Neural progenitor cell (in vitro differentiated cells): ENCODE measurements around the gene GRB7. TPM values are rescaled to one million over a fixed set of nuclear protein-coding genes. Genes with fewer than 3 reads are reported as not detected.

Source experiments
- DNase-seq: peaks from one replicate; pipeline ENCODE4 v3.0.0-alpha.2; 2016; ENCODE audit warnings: low spot score
- H2AFZ ChIP-seq: fragments of 200-600 bp; sonication (generic); replicated peaks from 2 replicates; pipeline ENCODE4 v1.6.1; 2016; ENCODE audit warnings: antibody characterized with exemption
- H3F3A ChIP-seq: fragments of 200-600 bp; sonication (generic); 2 replicates; pipeline ENCODE4 v1.6.1; 2016; ENCODE audit warnings: antibody characterized with exemption, low read depth
- H3K27ac ChIP-seq: fragments of 200-600 bp; sonication (generic); 2 replicates; pipeline ENCODE4 v1.5.1; 2016; ENCODE audit warnings: mild to moderate bottlenecking
- H3K27me3 ChIP-seq: fragments of 200-600 bp; sonication (generic); 2 replicates; pipeline ENCODE4 v1.6.1; 2016; ENCODE audit warnings: mild to moderate bottlenecking, moderate library complexity
- H3K36me3 ChIP-seq: fragments of 200-600 bp; sonication (generic); 2 replicates; pipeline ENCODE4 v1.5.1; 2016
- H3K4me1 ChIP-seq: fragments of 200-600 bp; sonication (generic); 2 replicates; pipeline ENCODE4 v1.6.1; 2016; ENCODE audit warnings: mixed run types
- H3K4me2 ChIP-seq: fragments of 200-600 bp; sonication (generic); 2 replicates; pipeline ENCODE4 v1.6.1; 2016
- H3K4me3 ChIP-seq: fragments of 200-600 bp; sonication (generic); 2 replicates; pipeline ENCODE4 v1.5.1; 2016
- H3K79me2 ChIP-seq: fragments of 200-600 bp; sonication (generic); 2 replicates; pipeline ENCODE4 v1.6.1; 2016; ENCODE audit warnings: low read depth
- H3K9ac ChIP-seq: fragments of 200-600 bp; sonication (generic); 2 replicates; pipeline ENCODE4 v1.6.1; 2016
- H3K9me3 ChIP-seq: fragments of 200-600 bp; sonication (generic); 2 replicates; pipeline ENCODE4 v1.5.1; 2016; ENCODE audit warnings: low read depth
- H4K20me1 ChIP-seq: fragments of 200-600 bp; sonication (generic); 2 replicates; pipeline ENCODE4 v1.6.1; 2016; ENCODE audit warnings: low read depth
- H3K27ac Mint-ChIP-seq: 3 replicates; pipeline ENCODE4 v1.8.0; 2021; ENCODE audit warnings: mixed read lengths
- H3K27me3 Mint-ChIP-seq: 2 replicates; pipeline ENCODE4 v1.8.0; 2022; ENCODE audit warnings: low read depth, mild to moderate bottlenecking, inconsistent platforms, moderate library complexity, mixed read lengths; ENCODE audit not compliant: insufficient read depth
- H3K36me3 Mint-ChIP-seq: 3 replicates; pipeline ENCODE4 v1.8.0; 2021; ENCODE audit warnings: mixed read lengths
- H3K4me1 Mint-ChIP-seq: 3 replicates; pipeline ENCODE4 v1.8.0; 2021; ENCODE audit warnings: mixed read lengths
- H3K4me3 Mint-ChIP-seq: 3 replicates; pipeline ENCODE4 v1.8.0; 2021; ENCODE audit warnings: mild to moderate bottlenecking, moderate library complexity, mixed read lengths
- H3K9me3 Mint-ChIP-seq: 3 replicates; pipeline ENCODE4 v1.8.0; 2020; ENCODE audit warnings: mixed read lengths
- CTCF ChIP-seq: fragments of 200-600 bp; sonication (generic); IDR thresholded peaks from 2 replicates; pipeline ENCODE4 v1.5.1; 2017; ENCODE audit warnings: antibody characterized with exemption, mild to moderate bottlenecking
- EZH2 ChIP-seq: fragments of 200-600 bp; sonication (generic); IDR thresholded peaks from 2 replicates; pipeline ENCODE4 v1.6.1; 2017; ENCODE audit warnings: antibody characterized with exemption, mild to moderate bottlenecking, moderate library complexity
- EZH2phosphoT487 ChIP-seq: fragments of 200-600 bp; sonication (generic); IDR thresholded peaks from 2 replicates; pipeline ENCODE4 v1.6.1; 2017; ENCODE audit warnings: antibody characterized with exemption
- total RNA-seq: library from RNA; depleted of rRNA; stranded (reverse); fragments of >200 nt; gene quantifications from 2 replicates; pipeline ENCODE4 v1.2.3, GENCODE V29; 2015; ENCODE audit warnings: low replicate concordance

Gene GRB7
- total RNA-seq, 1 donor from 2014 or later: 6.0 TPM

DNA sequence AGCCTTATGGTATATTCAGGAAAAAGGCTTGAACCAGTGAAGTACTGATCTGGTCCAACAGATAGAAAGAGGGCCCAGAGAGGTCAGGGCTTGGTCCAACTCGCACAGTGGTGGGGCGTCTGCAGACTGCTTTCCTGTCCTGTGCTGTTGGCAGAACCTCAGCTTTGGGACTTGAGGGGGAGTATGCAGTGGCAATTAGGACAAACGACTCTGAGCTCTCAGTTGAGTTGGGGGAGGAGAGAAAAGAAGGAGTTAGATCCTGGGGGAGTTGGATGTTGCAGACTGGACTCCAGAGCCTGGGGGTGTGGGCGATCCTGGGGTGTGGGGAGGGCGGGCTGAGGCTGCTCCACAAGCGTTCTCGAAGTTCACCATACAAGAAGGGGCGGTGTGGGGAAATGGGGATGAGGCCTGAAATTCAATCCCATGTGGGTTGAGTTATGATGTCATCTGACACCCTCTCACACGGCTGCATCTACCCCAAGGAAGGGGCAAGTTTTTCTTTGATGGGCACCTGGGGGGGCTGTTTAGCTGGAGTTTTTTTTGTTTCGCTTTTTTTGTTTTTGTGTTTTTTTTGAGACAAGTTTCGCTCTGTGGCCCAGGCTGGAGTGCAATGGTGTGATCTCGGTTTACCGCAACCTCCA lies 14.6 kb downstream of the GRB7 start:
- Histone ChIP-seq H3K4me2 (no peak overlapping the region), H4K20me1 (no peaks in the 10 kb centered on the region)
- peak overlapping the region; percentile 78 for H3K4me3 Mint-ChIP-seq

GRCh38 chr17:39753514-39754160 lies 15.9 kb downstream of the GRB7 start:
- Histone ChIP-seq H3K79me2 (no peaks in the 10 kb centered on the region), H3K4me3 (peak overlapping the region; percentile 64), H2AFZ (peak overlapping the region; percentile 99), H3F3A (peaks cover 17% of the 10 kb centered on the region), H3K36me3 (no peaks in the 10 kb centered on the region), H3K9ac (no peak overlapping the region), H3K9me3 (no peaks in the 10 kb centered on the region), H3K4me2 (peak overlapping the region; percentile 85), H3K27me3 (peaks cover 34% of the 10 kb centered on the region), H4K20me1 (no peaks in the 10 kb centered on the region), H3K4me1 (peaks cover 4% of the 10 kb centered on the region), H3K27ac (no peak overlapping the region)
- Mint-ChIP-seq H3K9me3 (no peaks in the 10 kb centered on the region), H3K27me3 (peaks cover 9% of the 10 kb centered on the region), H3K36me3 (no peaks in the 10 kb centered on the region), H3K4me1 (peaks cover 10% of the 10 kb centered on the region), H3K4me3 (peak overlapping the region; percentile 73), H3K27ac (peak overlapping the region; percentile 57)
- peak; percentile 69 for DNase-seq
- TF ChIP-seq EZH2phosphoT487 (no peak), EZH2 (peak; percentile 69), CTCF (no peak)

More for the DNA sequence above, 14.6 kb downstream of the GRB7 start:
- no peaks in the 10 kb centered on the region for H3K36me3 ChIP-seq
- H3K27ac ChIP-seq: no peak overlapping the region
- TF ChIP-seq EZH2phosphoT487 (no peak), CTCF (no peak), EZH2 (no peak)
- peaks cover 10% of the 10 kb centered on the region for H3K4me1 Mint-ChIP-seq
- H3K4me3 ChIP-seq: no peak overlapping the region
- no peaks in the 10 kb centered on the region for H3K79me2 ChIP-seq
- peaks cover 4% of the 10 kb centered on the region for H3K4me1 ChIP-seq
- H3K9ac ChIP-seq: no peak overlapping the region
- DNase-seq: no peak
- H3K9me3 Mint-ChIP-seq: no peaks in the 10 kb centered on the region
- H3K9me3 ChIP-seq: no peaks in the 10 kb centered on the region
- no peak overlapping the region for H2AFZ ChIP-seq
- no peak overlapping the region for H3K27ac Mint-ChIP-seq
- H3F3A ChIP-seq: peaks cover 17% of the 10 kb centered on the region
- H3K27me3 Mint-ChIP-seq: peaks cover 8% of the 10 kb centered on the region
- peaks cover 34% of the 10 kb centered on the region for H3K27me3 ChIP-seq
- H3K36me3 Mint-ChIP-seq: no peaks in the 10 kb centered on the region

DNA sequence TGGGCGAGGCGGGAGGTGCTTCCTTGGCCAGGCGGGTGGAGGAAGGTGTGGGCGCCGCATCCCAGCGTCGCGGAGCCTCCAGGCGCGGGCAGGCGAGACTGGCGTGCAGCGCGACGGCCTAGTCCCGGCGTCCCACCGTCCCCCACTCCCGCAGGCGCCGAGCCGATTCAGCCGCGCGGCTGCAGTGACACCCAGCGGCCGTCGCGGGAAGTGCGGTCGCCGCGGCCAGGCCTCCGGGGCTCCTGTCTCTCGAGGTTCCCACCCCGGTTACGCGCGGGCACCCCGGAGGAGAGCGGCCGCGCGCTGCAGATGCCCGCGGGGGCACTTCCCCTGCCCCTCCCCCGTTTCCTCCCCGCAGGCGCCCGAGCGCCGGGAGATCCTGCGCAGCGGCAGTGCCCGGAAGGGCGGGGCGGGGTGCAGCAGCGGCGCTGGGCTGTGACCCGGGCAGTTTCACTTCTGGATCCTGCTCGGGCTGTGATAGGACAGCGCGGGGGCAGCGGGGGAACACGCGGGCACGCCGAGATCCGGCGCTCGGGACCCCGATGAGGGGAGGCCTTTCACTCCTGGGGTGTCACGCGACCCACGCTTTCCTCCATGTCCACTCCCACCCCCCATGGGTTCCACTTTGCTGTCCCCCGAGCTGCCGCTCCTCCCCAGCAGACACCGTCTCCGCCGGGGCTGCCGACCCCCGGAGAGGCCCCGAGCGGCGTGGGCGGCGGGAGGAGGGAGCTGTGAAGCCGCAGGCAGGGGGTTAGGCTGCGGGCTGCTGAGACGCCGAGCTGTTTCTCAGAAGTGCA lies 16.6 kb downstream of the GRB7 start:
- no peak overlapping the region for H3K9ac ChIP-seq
- Mint-ChIP-seq H3K4me3 (peak overlapping the region; percentile 59), H3K27me3 (peaks cover 14% of the 10 kb centered on the region), H3K27ac (no peak overlapping the region), H3K36me3 (no peaks in the 10 kb centered on the region), H3K9me3 (no peaks in the 10 kb centered on the region), H3K4me1 (peaks cover 10% of the 10 kb centered on the region)
- H3K36me3 ChIP-seq: no peaks in the 10 kb centered on the region
- peak; percentile 86 for DNase-seq
- H3F3A ChIP-seq: peaks cover 17% of the 10 kb centered on the region
- H4K20me1 ChIP-seq: no peaks in the 10 kb centered on the region
- peak overlapping the region; percentile 64 for H3K4me3 ChIP-seq
- H3K79me2 ChIP-seq: no peaks in the 10 kb centered on the region
- H3K4me2 ChIP-seq: peak overlapping the region; percentile 85
- H3K27me3 ChIP-seq: peaks cover 34% of the 10 kb centered on the region
- peaks cover 4% of the 10 kb centered on the region for H3K4me1 ChIP-seq
- no peak overlapping the region for H3K27ac ChIP-seq
- TF ChIP-seq CTCF (peak; percentile 79), EZH2phosphoT487 (no peak), EZH2 (peak; percentile 11)
- H3K9me3 ChIP-seq: no peaks in the 10 kb centered on the region
- H2AFZ ChIP-seq: peak overlapping the region; percentile 99
